K562 treated with DMSO at 1 percent for 12 hours (cell line): Measurements from ENCODE around the gene DOCK4. TPM values are rescaled to one million over a fixed set of nuclear protein-coding genes. Genes with fewer than 3 reads are reported as not detected.

Experiments
- total RNA-seq: library from RNA; unstranded; fragments of 300-600 nt; gene quantifications from 2 replicates; pipeline ENCODE4 v1.2.3, GENCODE V29; 2022; ENCODE audit not compliant: insufficient read depth

The DOCK4 gene
- total RNA-seq = 0.57 and 1.9 TPM in 2 replicates

GRCh38 chr7:112206238-112206990 lies at the start of gene DOCK4, which contains the start of gene ZNF277:
Gene DOCK4, minus strand, starts transcription at chr7:112206399. Its CDS starts 261 bp downstream, at chr7:112206138.
Gene ZNF277, plus strand, starts transcription at chr7:112206695. Its CDS starts 22 bp downstream, at chr7:112206717.

Other genes with a start within 250 kb of the DOCK4 start
- 22.3 and 38.9 TPM in 2 replicates for gene ZNF277, start 296 bp upstream of the DOCK4 start, total RNA-seq
- gene IFRD1, start 244.1 kb upstream of the DOCK4 start, total RNA-seq = 31.9 and 51.1 TPM in 2 replicates